Measurements from ENCODE around the gene LRRC73. TPM values are rescaled to one million over a fixed set of nuclear protein-coding genes. Genes with fewer than 3 reads are reported as not detected.
"Not testable (repeated sequence)": the region's sequence is repeated elsewhere in the genome, so short reads cannot be mapped to it uniquely, and the experiment has no call there.

Gene LRRC73
- total RNA-seq, 1 donor from 2014 or later = not detected

GRCh38 chr6:43471399-43471798 lies 38.7 kb downstream of the LRRC73 start:
- H3K4me1 ChIP-seq = no peaks in the 10 kb centered on the region
- no peak for DNase-seq (ENCODE audit: low spot score in 2 of 2)
- H3K27me3 ChIP-seq = no peaks in the 10 kb centered on the region
- H3K36me3 ChIP-seq = no peaks in the 10 kb centered on the region
- no peaks in the 10 kb centered on the region for H3K9me3 ChIP-seq
- no peak overlapping the region for H3K27ac ChIP-seq
- intact Hi-C loops (cut with DNase I) = no loop called here
- no peak overlapping the region for H3K4me3 ChIP-seq
- no peak for TF ChIP-seq CTCF (IDR thresholded peaks at IDR 0.05)

GRCh38 chr6:43469947-43470346 lies 40.2 kb downstream of the LRRC73 start:
- H3K9me3 ChIP-seq = no peaks in the 10 kb centered on the region
- H3K4me1 ChIP-seq = no peaks in the 10 kb centered on the region
- no peak for TF ChIP-seq CTCF (IDR thresholded peaks at IDR 0.05)
- H3K4me3 ChIP-seq = no peak overlapping the region
- H3K27ac ChIP-seq = no peak overlapping the region
- intact Hi-C loops (cut with DNase I) = no loop called here
- DNase-seq (ENCODE audit: low spot score in 2 of 2) = no peak
- H3K27me3 ChIP-seq = no peaks in the 10 kb centered on the region
- no peaks in the 10 kb centered on the region for H3K36me3 ChIP-seq

GRCh38 chr6:43468748-43469681 lies 41.1 kb downstream of the LRRC73 start:
- H3K27ac ChIP-seq = no peak overlapping the region
- H3K27me3 ChIP-seq = no peaks in the 10 kb centered on the region

GRCh38 chr6:43468240-43468639 lies 41.9 kb downstream of the LRRC73 start:
- H3K9me3 ChIP-seq = no peaks in the 10 kb centered on the region
- DNase-seq (ENCODE audit: low spot score in 2 of 2) = no peak
- H3K36me3 ChIP-seq = no peaks in the 10 kb centered on the region
- no peaks in the 10 kb centered on the region for H3K4me1 ChIP-seq
- intact Hi-C loops (cut with DNase I) = no loop called here
- H3K27ac ChIP-seq = no peak overlapping the region
- H3K27me3 ChIP-seq = no peaks in the 10 kb centered on the region
- no peak for TF ChIP-seq CTCF (IDR thresholded peaks at IDR 0.05)
- H3K4me3 ChIP-seq = no peak overlapping the region

More at GRCh38 chr6:43468748-43469681, 41.1 kb downstream of the LRRC73 start:
- H3K4me1 ChIP-seq = no peaks in the 10 kb centered on the region
- no peak for TF ChIP-seq CTCF (IDR thresholded peaks at IDR 0.05)
- H3K9me3 ChIP-seq = no peaks in the 10 kb centered on the region
- intact Hi-C loops (cut with DNase I) = no loop called here
- no peak for DNase-seq (ENCODE audit: low spot score in 2 of 2)
- no peak overlapping the region for H3K4me3 ChIP-seq
- H3K36me3 ChIP-seq = no peaks in the 10 kb centered on the region

- no peaks in the 10 kb centered on the region for H3K9me3 ChIP-seq
- no peaks in the 10 kb centered on the region for H3K4me1 ChIP-seq
- no peak for TF ChIP-seq CTCF (IDR thresholded peaks at IDR 0.05)
- no peak for DNase-seq (ENCODE audit: low spot score in 2 of 2)
- H3K27ac ChIP-seq = no peak overlapping the region
- intact Hi-C loops (cut with DNase I) = no loop called here
- H3K36me3 ChIP-seq = no peaks in the 10 kb centered on the region
- H3K27me3 ChIP-seq = no peaks in the 10 kb centered on the region
- H3K4me3 ChIP-seq = no peak overlapping the region
Observed at GRCh38 chr6:43467752-43468151, 42.4 kb downstream of the LRRC73 start.

- H3K9me3 ChIP-seq; H3K27ac ChIP-seq; DNase-seq (ENCODE audit: low spot score in 2 of 2); H3K27me3 ChIP-seq; H3K36me3 ChIP-seq; intact Hi-C loops (cut with DNase I); H3K4me1 ChIP-seq; H3K4me3 ChIP-seq: not testable (repeated sequence)
Observed at GRCh38 chr6:43467265-43467664, 42.9 kb downstream of the LRRC73 start.
